Thyroid gland (tissue), 4 donors: Measurements from ENCODE around the gene HNRNPL. TPM values are rescaled to one million over a fixed set of nuclear protein-coding genes. Genes with fewer than 3 reads are reported as not detected.
"Not testable (repeated sequence)": the region's sequence is repeated elsewhere in the genome, so short reads cannot be mapped to it uniquely, and the experiment has no call there.

Source experiments
- DNase-seq, 2 donors: peaks; one replicate each; pipeline ENCODE4 v3.0.0-alpha.2; 2019
- H3K27ac ChIP-seq, 3 donors: fragments of 200-600 bp; sonication (generic); 1 replicate in 2 of 3; 2 replicates in 1 of 3; pipeline ENCODE4 v1.5.1; 2016 to 2019; ENCODE audit warnings: mild to moderate bottlenecking in 1 of 3, moderate library complexity in 1 of 3
- H3K27me3 ChIP-seq: fragments of 200-600 bp; sonication (generic); one replicate; pipeline ENCODE4 v1.5.1; 2019
- H3K36me3 ChIP-seq, 2 donors: fragments of 200-600 bp; sonication (generic); one replicate each; pipeline ENCODE4 v1.5.1; 2016 to 2019
- H3K4me1 ChIP-seq, 2 donors: fragments of 200-600 bp; sonication (generic); one replicate each; pipeline ENCODE4 v1.5.1; 2017 to 2019
- H3K4me3 ChIP-seq, 3 donors: fragments of 200-600 bp; sonication (generic); replicated peaks in 1 of 3; 1 replicate in 2 of 3; 2 replicates in 1 of 3; pipeline ENCODE4 v1.5.1; 2016; ENCODE audit warnings: mild to moderate bottlenecking in 1 of 3
- H3K9me3 ChIP-seq: fragments of 200-600 bp; sonication (generic); one replicate; pipeline ENCODE4 v1.5.1; 2017
- CTCF ChIP-seq, 6 experiments: fragments of 200-600 bp in 3 of 6; fragments of 450-650 bp in 3 of 6; sonication (generic) in 3 of 6; IDR thresholded peaks; one replicate each; pipeline ENCODE4 v1.5.1; 2016 to 2019; ENCODE audit warnings: antibody characterized with exemption in 6 of 6, mild to moderate bottlenecking in 2 of 6, inconsistent platforms in 1 of 6, moderate library complexity in 1 of 6
- POLR2A ChIP-seq, 2 donors: fragments of 450-650 bp; IDR thresholded peaks; one replicate each; pipeline ENCODE4 v1.6.1; 2017; ENCODE audit warnings: antibody characterized with exemption in 2 of 2, mild to moderate bottlenecking in 2 of 2, moderate library complexity in 1 of 2
- WGBS, 2 donors: methylation state at CpG; one replicate each; pipeline ENCODE4 v1.1.5; 2017; 5-methylcytosine and 5-hydroxymethylcytosine counted together
- intact Hi-C: fragments of 100-400 bp; cut with DNase I; formaldehyde crosslinking; loops from one replicate; pipeline ENCODE4 v1.15.1; 2023
- total RNA-seq, 4 donors: library from RNA; depleted of rRNA; stranded (reverse); fragments of >200 nt; gene quantifications; one replicate each; pipeline ENCODE4 v1.2.3, GENCODE V29; 2016

The HNRNPL gene
- total RNA-seq, 4 donors from 2014 or later = 181 to 247 (median 232) TPM

DNA sequence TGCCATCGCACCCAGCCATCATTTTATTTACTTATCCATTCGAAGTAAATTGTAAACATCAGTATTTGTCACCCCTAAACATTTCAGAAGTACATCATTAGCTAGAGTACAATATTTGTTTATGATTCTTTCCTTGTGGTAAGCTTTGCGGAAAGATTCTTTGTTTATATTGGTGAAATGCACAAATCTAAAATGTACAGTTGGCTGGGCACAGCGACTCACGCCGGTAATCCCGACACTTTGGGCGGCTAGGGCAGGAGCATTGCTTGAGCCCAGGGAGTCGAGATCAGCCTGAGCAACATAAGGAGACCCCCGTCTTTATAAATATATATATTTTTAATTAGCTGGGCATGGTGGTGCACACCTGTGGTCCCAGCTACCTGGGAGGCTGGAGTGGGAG, 50.7 kb downstream of the HNRNPL start:
- WGBS, 2 donors = 92 to 95% methylated on average over 10 of the region's 10 CpGs
- Histone ChIP-seq H3K36me3 (no peaks in the 10 kb centered on the region), H3K4me1 (no peaks in the 10 kb centered on the region), H3K27me3 (no peaks in the 10 kb centered on the region), H3K27ac (no peak overlapping the region), H3K4me3 (no peak overlapping the region), H3K9me3 (no peaks in the 10 kb centered on the region)
- DNase-seq = no peak
- TF ChIP-seq CTCF (IDR thresholded peaks at IDR 0.05) (no peak), POLR2A (IDR thresholded peaks at IDR 0.05) (no peak)
- intact Hi-C loops = no loop called here

- H3K9me3 ChIP-seq, H3K36me3 ChIP-seq, DNase-seq, H3K27me3 ChIP-seq, H3K27ac ChIP-seq, H3K4me3 ChIP-seq, intact Hi-C loops, H3K4me1 ChIP-seq: not testable (repeated sequence)
- WGBS, 2 donors = no CpG with 5 or more reads among the region's 33 CpGs
Observed at GRCh38 chr19:38797781-38798180, 52.0 kb downstream of the HNRNPL start.

DNA sequence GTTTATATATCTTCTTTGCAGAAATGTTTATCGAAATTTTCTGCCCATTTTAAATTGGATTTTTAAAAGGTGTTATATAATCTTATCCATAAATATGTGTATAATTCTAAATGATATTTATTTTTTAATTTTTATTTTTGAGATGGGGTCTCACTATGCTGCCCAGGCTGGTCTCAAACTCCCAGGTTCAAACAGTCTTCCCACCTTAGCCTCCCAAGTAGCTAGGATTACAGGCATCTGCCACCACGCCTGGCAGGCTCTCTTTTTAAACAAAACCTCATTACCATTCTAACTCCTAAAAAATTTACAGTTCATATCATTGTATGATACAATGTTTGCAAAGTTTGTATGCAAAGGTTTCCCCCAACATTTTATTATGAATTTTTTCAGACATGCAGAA, 53.6 kb downstream of the HNRNPL start:
- no peaks in the 10 kb centered on the region for H3K9me3 ChIP-seq
- intact Hi-C loops = no loop called here
- H3K4me1 ChIP-seq = peaks cover 0 to 13% of the 10 kb centered on the region in 2 donors
- WGBS, 2 donors = 45 to 46% methylated on average over 2 of the region's 2 CpGs
- no peak for DNase-seq
- no peaks in the 10 kb centered on the region for H3K27me3 ChIP-seq
- H3K36me3 ChIP-seq = no peaks in the 10 kb centered on the region
- TF ChIP-seq CTCF (IDR thresholded peaks at IDR 0.05) (no peak), POLR2A (IDR thresholded peaks at IDR 0.05) (no peak)
- H3K27ac ChIP-seq = no peak overlapping the region
- H3K4me3 ChIP-seq = no peak overlapping the region

- Histone ChIP-seq H3K27me3 (no peaks in the 10 kb centered on the region), H3K27ac (no peak overlapping the region), H3K36me3 (no peaks in the 10 kb centered on the region), H3K4me3 (no peak overlapping the region), H3K4me1 (peaks cover 0 to 13% of the 10 kb centered on the region in 2 donors), H3K9me3 (no peaks in the 10 kb centered on the region)
- 88 to 92% methylated on average over 4 of the region's 4 CpGs for WGBS, 2 donors
- no peak for DNase-seq
- intact Hi-C loops = no loop called here
- TF ChIP-seq POLR2A (IDR thresholded peaks at IDR 0.05) (no peak), CTCF (IDR thresholded peaks at IDR 0.05) (no peak)
Observed at GRCh38 chr19:38795549-38795948, 54.2 kb downstream of the HNRNPL start.

DNA sequence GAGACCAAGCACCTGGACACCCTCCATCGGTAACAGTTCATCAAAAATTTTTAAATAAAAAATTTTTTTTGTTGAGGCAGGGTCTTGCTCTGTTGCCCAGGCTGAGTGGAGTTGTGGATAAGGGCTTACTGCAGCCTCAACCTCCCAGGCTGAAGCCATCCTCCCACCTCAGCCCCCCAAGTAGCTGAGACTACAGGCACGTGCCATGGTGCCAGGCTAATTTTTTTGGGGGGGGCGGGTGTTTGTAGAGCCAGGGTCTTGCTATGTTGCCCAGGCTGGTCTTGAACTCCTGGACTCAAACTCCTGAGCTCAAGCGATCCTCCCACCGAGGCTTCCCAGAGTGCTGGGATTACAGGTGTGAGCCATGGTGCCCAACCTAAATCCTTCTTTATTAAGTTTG, 56.1 kb downstream of the HNRNPL start:
- H3K36me3 ChIP-seq = no peaks in the 10 kb centered on the region
- H3K27ac ChIP-seq = no peak overlapping the region
- no peak for DNase-seq
- 92 to 95% methylated on average over 5 of the region's 5 CpGs for WGBS, 2 donors
- H3K4me1 ChIP-seq = peaks cover 0 to 13% of the 10 kb centered on the region in 2 donors
- H3K4me3 ChIP-seq = no peak overlapping the region
- H3K9me3 ChIP-seq = no peaks in the 10 kb centered on the region
- H3K27me3 ChIP-seq = no peaks in the 10 kb centered on the region
- intact Hi-C loops = no loop called here
- TF ChIP-seq CTCF (IDR thresholded peaks at IDR 0.05) = no peak
- TF ChIP-seq POLR2A (IDR thresholded peaks at IDR 0.05) = no peak

GRCh38 chr19:38793177-38793576, 56.6 kb downstream of the HNRNPL start:
- no peak overlapping the region for H3K4me3 ChIP-seq
- WGBS, 2 donors = 76 to 80% methylated on average over 8 of the region's 8 CpGs
- no peaks in the 10 kb centered on the region for H3K27me3 ChIP-seq
- no peaks in the 10 kb centered on the region for H3K36me3 ChIP-seq
- no peak for DNase-seq
- H3K4me1 ChIP-seq = peaks cover 0 to 13% of the 10 kb centered on the region in 2 donors
- no peak overlapping the region for H3K27ac ChIP-seq
- no peaks in the 10 kb centered on the region for H3K9me3 ChIP-seq
- intact Hi-C loops = no loop called here
- TF ChIP-seq CTCF (IDR thresholded peaks at IDR 0.05) (no peak), POLR2A (IDR thresholded peaks at IDR 0.05) (no peak)
